BLaER1 (cell line): ENCODE measurements around the gene ZBED5.

ENCODE experiments used
- H3K27ac ChIP-seq: shearing (Covaris generic); formaldehyde crosslinking; 2 replicates; pipeline ENCODE4 v1.8.1; 2022
- H3K27me3 ChIP-seq: shearing (Covaris generic); formaldehyde crosslinking; 2 replicates; pipeline ENCODE4 v1.8.1; 2022
- H3K36me3 ChIP-seq: shearing (Covaris generic); formaldehyde crosslinking; 2 replicates; pipeline ENCODE4 v1.8.1; 2022
- H3K4me1 ChIP-seq: shearing (Covaris generic); formaldehyde crosslinking; 2 replicates; pipeline ENCODE4 v1.8.1; 2022
- H3K4me2 ChIP-seq: shearing (Covaris generic); formaldehyde crosslinking; 2 replicates; pipeline ENCODE4 v1.8.1; 2022
- H3K4me3 ChIP-seq: shearing (Covaris generic); formaldehyde crosslinking; 2 replicates; pipeline ENCODE4 v1.8.1; 2022
- H3K9ac ChIP-seq: shearing (Covaris generic); formaldehyde crosslinking; 2 replicates; pipeline ENCODE4 v1.8.1; 2022
- H3K9me3 ChIP-seq: shearing (Covaris generic); formaldehyde crosslinking; 2 replicates; pipeline ENCODE4 v1.8.1; 2022
- H4K20me1 ChIP-seq: shearing (Covaris generic); formaldehyde crosslinking; 2 replicates; pipeline ENCODE4 v1.8.1; 2022
- Cebpa-rat ChIP-seq: shearing (Covaris generic); IDR thresholded peaks from 2 replicates; pipeline ENCODE4 v1.8.1; 2022

The ZBED5 gene

DNA sequence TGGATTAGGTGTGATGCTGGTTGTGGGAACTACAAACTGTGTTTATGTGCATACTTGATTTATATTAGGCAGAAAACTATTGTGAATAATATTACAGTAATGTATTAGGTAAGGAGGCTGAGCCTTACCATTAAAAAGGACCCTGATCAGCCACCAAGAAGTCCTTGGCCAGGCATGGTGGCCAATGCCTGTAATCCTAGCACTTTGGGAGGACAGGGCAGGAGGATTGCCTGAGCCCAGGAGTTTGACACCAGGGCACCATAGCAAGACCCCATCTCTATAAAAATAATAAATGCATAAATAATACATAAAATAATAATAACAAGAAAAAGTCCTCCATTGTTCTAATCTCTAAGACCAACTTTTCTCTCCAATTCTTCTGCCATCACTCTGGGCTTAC is 3.2 kb upstream of the ZBED5 start:
- Histone ChIP-seq H3K4me2 (no peak overlapping the region), H3K4me3 (no peak overlapping the region), H3K27me3 (no peaks in the 10 kb centered on the region), H3K27ac (no peak overlapping the region), H3K36me3 (no peaks in the 10 kb centered on the region), H3K4me1 (peaks cover 22% of the 10 kb centered on the region), H3K9me3 (peaks cover 5% of the 10 kb centered on the region; the same call in 1 of the 2 replicates), H4K20me1 (no peaks in the 10 kb centered on the region), H3K9ac (no peak overlapping the region)
- TF ChIP-seq Cebpa-rat: no peak

DNA sequence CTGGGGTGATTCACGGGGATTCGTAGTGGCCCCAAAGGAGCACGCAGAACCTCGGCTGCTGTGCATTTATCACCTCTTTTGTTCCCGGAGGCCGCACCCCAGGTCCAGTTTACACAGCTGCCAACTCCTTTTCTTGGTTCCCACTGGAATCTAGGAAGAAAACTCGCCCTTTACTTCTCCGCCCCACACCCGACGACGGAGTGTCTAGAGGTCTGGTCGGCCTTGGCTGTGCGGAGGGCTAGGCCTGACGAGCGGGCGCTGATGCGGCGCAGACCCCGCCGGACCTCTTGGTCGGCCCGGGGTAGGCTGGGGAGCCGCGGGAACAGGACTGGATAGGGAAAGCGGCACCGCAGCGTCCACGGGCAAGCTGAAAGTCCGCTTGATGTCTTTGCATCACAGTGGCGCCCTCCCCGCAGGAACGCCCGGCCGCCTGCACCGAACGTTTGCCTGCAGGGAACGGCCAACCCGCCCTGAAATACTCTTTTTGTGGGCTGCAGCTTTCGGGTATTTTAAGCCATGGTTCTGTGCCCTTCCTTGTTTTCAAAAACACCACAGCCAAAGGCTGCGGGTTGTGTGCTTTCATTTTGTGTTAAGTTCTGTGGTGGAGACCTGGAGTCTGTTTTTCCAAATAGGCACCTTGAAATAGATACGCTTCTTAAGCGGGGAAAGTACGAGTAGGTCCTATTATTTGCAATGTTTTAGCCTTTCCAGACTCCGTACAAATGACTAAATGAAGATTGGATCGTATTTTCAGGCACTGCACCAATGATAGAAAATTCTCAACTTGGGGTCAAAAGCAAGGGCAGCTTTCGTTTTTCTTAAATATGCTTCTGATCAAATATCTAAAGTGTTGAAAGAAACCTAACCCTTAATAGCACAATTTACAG is 829 bp upstream of the ZBED5 start:
- Histone ChIP-seq H3K9me3 (no peaks in the 10 kb centered on the region), H3K9ac (peak overlapping the region; percentile 95), H3K4me1 (peaks cover 31% of the 10 kb centered on the region), H3K36me3 (peaks cover 19% of the 10 kb centered on the region), H4K20me1 (no peaks in the 10 kb centered on the region), H3K4me3 (peak overlapping the region; percentile 95), H3K27me3 (no peaks in the 10 kb centered on the region), H3K4me2 (peak overlapping the region; percentile 83), H3K27ac (peak overlapping the region; percentile 96)
- TF ChIP-seq Cebpa-rat: no peak

DNA sequence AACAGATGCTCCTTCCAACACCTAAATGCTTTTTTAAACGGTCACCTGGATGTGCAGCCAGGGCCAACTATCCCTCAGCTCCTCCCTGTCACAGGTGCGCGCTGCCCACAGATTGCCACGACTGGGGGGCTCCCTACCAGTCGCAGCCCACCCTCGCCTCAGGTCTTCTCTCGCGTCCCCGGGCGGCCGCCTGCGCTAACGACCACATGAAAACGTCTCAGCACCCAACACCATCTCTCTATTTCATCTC is 469 bp downstream of the ZBED5 start:
- Histone ChIP-seq H3K27me3 (no peaks in the 10 kb centered on the region), H3K9ac (peak overlapping the region; percentile 95), H3K4me3 (peak overlapping the region; percentile 95), H3K9me3 (no peaks in the 10 kb centered on the region), H3K4me1 (peaks cover 29% of the 10 kb centered on the region), H3K36me3 (peaks cover 31% of the 10 kb centered on the region), H4K20me1 (no peaks in the 10 kb centered on the region), H3K27ac (peak overlapping the region; percentile 96), H3K4me2 (peak overlapping the region; percentile 87)
- TF ChIP-seq Cebpa-rat: no peak

DNA sequence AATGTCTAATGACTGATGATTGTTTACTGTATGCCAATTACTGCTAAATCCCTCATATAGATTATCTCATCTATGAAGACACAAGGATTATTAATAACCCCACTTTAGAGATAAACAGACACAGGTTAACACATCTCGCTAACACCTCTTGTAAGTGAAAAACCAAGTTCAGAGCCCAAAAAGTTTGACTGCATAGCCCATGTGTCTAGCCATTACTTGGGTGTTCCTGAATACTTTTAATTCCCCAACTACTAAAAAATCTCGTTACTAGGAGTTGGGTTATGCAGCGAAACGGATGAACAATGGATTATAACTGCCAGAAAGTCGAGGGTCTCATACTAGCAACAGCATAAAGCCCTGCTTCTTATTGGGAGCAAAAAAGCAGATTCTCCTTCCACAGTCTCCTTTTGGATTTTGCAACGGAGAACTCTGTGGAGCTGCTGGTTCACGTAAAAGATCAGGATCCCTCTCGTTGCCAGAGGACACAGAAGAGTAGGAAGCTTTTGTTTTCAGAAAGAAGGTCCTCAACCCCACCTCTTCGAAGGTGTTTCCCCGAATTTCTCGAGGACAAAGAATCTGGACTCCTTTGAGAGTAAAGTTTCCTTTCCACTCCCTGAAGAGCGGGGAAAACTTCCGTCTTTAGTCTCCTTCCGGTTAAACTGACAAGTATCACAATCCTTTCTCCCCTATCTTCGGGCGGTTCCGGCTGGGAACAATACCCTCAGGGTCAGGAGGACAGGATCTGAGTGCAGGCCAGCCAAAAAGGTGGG is 979 bp downstream of the ZBED5 start:
- Histone ChIP-seq H3K4me2 (peak overlapping the region; percentile 87), H3K4me3 (peak overlapping the region; percentile 95), H3K4me1 (peaks cover 26% of the 10 kb centered on the region), H3K27me3 (no peaks in the 10 kb centered on the region), H3K36me3 (peaks cover 36% of the 10 kb centered on the region), H3K27ac (peak overlapping the region; percentile 96), H3K9ac (peak overlapping the region; percentile 95), H4K20me1 (no peaks in the 10 kb centered on the region), H3K9me3 (no peaks in the 10 kb centered on the region)
- no peak for TF ChIP-seq Cebpa-rat

DNA sequence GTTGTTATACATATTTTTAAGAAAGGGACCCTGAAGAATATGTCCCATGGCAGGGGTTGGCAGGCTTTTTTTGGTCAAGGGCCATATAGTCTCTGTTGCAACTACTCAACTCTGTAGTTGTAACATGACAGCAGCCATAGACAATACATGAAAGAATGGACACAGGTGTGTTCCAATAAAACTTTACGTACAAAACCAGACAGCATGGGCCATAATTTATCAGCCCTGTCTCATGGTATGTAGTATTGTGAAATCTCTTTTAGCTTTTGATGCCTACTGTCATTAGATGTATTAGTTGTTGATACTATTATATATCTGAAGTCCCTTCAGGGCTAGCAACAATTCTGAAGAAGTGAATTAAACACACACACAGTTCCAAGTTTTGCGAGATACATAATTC is 2.6 kb downstream of the ZBED5 start:
- no peaks in the 10 kb centered on the region for H3K9me3 ChIP-seq
- TF ChIP-seq Cebpa-rat: no peak
- peaks cover 26% of the 10 kb centered on the region for H3K4me1 ChIP-seq
- no peak overlapping the region for H3K9ac ChIP-seq
- peak overlapping the region; percentile 10; the same call in 1 of the 2 replicates for H3K4me2 ChIP-seq
- no peaks in the 10 kb centered on the region for H3K27me3 ChIP-seq
- H3K27ac ChIP-seq: no peak overlapping the region
- H3K4me3 ChIP-seq: no peak overlapping the region
- no peaks in the 10 kb centered on the region for H4K20me1 ChIP-seq
- peaks cover 49% of the 10 kb centered on the region for H3K36me3 ChIP-seq

DNA sequence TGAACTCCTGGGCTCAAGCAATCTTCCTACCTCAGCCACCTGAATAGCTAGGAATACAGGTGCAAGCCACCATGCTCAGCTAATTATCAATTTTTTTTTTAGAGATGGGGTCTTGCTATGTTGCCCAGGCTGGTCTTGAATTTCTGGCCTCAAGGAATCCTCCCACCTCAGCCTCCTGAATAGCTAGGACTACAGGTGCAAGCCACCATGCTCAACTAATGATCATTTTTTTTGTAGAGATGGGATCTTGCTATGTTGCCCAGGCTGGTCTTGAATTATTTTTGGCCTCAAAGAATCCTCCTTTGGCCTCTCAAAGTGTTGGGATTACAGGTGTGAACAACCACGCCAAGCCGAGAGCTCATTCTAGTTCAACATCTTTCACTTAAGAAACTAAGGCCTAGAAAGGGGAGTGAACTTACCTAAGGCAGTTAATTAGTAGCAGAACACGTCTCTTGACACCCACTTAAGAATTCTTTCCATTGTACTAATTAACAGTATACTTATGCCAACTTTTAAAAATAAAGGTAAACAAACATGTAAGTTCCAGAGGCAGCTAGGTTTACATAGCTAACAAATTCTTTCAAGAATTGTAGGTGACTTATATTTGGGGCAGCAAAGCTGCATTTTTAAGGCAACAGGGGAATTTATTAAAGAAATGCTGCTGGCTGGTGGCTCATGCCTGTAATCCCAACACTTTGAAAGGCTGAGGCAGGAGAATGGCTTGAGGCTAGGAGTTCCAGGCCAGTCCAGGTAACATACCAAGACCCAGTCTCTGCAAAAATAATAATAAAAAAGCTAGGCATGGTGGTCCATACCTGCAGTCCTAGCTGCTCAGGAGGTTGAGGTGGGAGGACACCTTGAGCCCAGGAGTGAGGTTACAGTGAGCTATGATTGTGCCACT is 9.6 kb downstream of the ZBED5 start:
- Histone ChIP-seq H3K9me3 (no peaks in the 10 kb centered on the region), H3K4me1 (no peaks in the 10 kb centered on the region), H3K27ac (no peak overlapping the region), H3K4me3 (no peak overlapping the region), H3K9ac (no peak overlapping the region), H3K36me3 (peaks cover 47% of the 10 kb centered on the region), H3K27me3 (no peaks in the 10 kb centered on the region), H3K4me2 (no peak overlapping the region), H4K20me1 (no peaks in the 10 kb centered on the region)
- no peak for TF ChIP-seq Cebpa-rat

DNA sequence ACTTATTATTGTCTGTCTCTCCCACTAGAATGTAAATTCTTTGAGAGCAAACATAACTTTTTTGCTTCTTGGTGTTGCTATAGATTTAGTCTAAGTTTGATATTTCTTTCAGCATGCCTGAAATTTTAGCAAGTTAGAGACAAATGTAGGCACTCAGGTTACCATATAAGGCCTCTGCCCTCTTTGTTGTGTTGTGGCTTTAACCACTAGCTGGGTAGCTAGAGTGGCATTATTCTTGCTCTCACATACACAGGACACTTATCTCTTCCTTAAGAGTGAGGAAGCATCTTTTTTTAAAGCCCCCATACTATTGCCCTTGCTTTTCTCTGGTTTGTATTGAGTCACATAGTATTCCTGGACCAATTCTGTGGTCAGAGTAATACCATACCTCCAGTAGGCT is 11.2 kb downstream of the ZBED5 start:
- TF ChIP-seq Cebpa-rat: no peak
- Histone ChIP-seq H3K27ac (no peak overlapping the region), H3K4me2 (no peak overlapping the region), H3K9ac (no peak overlapping the region), H3K4me3 (no peak overlapping the region), H3K36me3 (peaks cover 38% of the 10 kb centered on the region), H3K4me1 (peaks cover 3% of the 10 kb centered on the region; the same call in 1 of the 2 replicates), H3K9me3 (no peaks in the 10 kb centered on the region), H3K27me3 (no peaks in the 10 kb centered on the region), H4K20me1 (no peaks in the 10 kb centered on the region)

DNA sequence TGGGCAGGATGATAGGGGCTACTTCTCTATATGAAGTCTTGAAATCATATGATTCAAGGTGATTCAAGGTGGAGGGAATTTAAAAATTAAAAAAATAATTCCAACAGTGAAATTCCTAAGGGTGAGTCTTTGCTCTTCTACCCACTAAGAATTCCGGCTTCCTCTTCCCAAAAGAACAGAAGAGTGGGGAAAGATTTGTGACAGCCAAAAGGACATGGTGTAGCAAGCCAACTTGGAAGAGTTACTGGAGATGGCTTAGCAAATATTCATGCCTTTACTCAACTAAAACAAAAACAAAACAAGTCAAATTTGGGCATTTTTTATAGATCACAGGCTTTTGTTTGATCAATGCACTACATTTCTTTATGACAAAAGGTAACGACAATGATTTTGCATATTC is 12.3 kb downstream of the ZBED5 start:
- TF ChIP-seq Cebpa-rat: no peak
- no peaks in the 10 kb centered on the region for H3K27me3 ChIP-seq
- no peak overlapping the region for H3K4me3 ChIP-seq
- no peak overlapping the region for H3K4me2 ChIP-seq
- H3K9ac ChIP-seq: no peak overlapping the region
- H3K27ac ChIP-seq: no peak overlapping the region
- H3K4me1 ChIP-seq: peaks cover 14% of the 10 kb centered on the region
- H3K9me3 ChIP-seq: no peaks in the 10 kb centered on the region
- H3K36me3 ChIP-seq: peaks cover 30% of the 10 kb centered on the region
- H4K20me1 ChIP-seq: no peaks in the 10 kb centered on the region

DNA sequence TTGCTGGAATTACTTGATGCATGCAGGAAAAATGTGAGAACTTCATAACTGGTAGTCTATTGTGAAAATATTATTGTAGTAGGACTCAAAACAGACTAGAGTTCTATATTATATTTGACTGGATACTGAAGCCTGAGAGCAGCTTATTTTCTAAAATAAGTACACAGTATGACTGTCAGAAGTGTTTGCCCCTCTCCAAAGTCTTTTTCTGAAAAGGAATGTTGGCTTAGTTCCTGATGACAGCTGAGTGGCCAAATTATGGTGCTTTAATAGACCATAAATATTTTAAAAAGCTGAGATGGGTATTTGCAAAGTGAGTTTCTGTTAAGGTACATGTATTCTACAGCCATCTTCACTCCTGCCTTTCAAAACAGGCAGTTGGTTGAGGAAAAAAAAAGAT is 13.1 kb downstream of the ZBED5 start:
- Histone ChIP-seq H4K20me1 (no peaks in the 10 kb centered on the region), H3K36me3 (peaks cover 25% of the 10 kb centered on the region; the same call in 1 of the 2 replicates), H3K4me3 (no peak overlapping the region), H3K4me2 (no peak overlapping the region), H3K9ac (no peak overlapping the region), H3K27me3 (no peaks in the 10 kb centered on the region), H3K4me1 (peaks cover 15% of the 10 kb centered on the region), H3K27ac (no peak overlapping the region), H3K9me3 (no peaks in the 10 kb centered on the region)
- TF ChIP-seq Cebpa-rat: no peak
